Measurements from ENCODE around the gene KLK1.

Gene KLK1

GRCh38 chr19:50844296-50844935, 20.8 kb upstream of the KLK1 start:
- no peak for DNase-seq (ENCODE audit: low read depth)
- TF ChIP-seq CTCF (conservative IDR thresholded peaks at IDR 0.05; ENCODE audit: low read depth, low read length) = no peak
- no peak overlapping the region for H3K4me3 ChIP-seq (ENCODE audit: low read depth, low read length)

GRCh38 chr19:50843701-50844221, 20.2 kb upstream of the KLK1 start:
- DNase-seq (ENCODE audit: low read depth) = no peak
- no peak overlapping the region for H3K4me3 ChIP-seq (ENCODE audit: low read depth, low read length)
- TF ChIP-seq CTCF (conservative IDR thresholded peaks at IDR 0.05; ENCODE audit: low read depth, low read length) = no peak

- DNase-seq (ENCODE audit: low read depth) = no peak
- no peak overlapping the region for H3K4me3 ChIP-seq (ENCODE audit: low read depth, low read length)
- no peak for TF ChIP-seq CTCF (conservative IDR thresholded peaks at IDR 0.05; ENCODE audit: low read depth, low read length)
Observed at GRCh38 chr19:50843205-50843604, 19.6 kb upstream of the KLK1 start.

- no peak for TF ChIP-seq CTCF (conservative IDR thresholded peaks at IDR 0.05; ENCODE audit: low read depth, low read length)
- no peak overlapping the region for H3K4me3 ChIP-seq (ENCODE audit: low read depth, low read length)
- DNase-seq (ENCODE audit: low read depth) = no peak
Observed at GRCh38 chr19:50842130-50842529, 18.5 kb upstream of the KLK1 start.

GRCh38 chr19:50839712-50840655, 16.4 kb upstream of the KLK1 start:
- no peak for DNase-seq (ENCODE audit: low read depth)
- TF ChIP-seq CTCF (conservative IDR thresholded peaks at IDR 0.05; ENCODE audit: low read depth, low read length) = no peak
- H3K4me3 ChIP-seq (ENCODE audit: low read depth, low read length) = no peak overlapping the region

GRCh38 chr19:50838239-50838638, 14.7 kb upstream of the KLK1 start:
- H3K4me3 ChIP-seq (ENCODE audit: low read depth, low read length) = no peak overlapping the region
- peak; percentile 5 for DNase-seq (ENCODE audit: low read depth)
- peak; percentile 37 for TF ChIP-seq CTCF (conservative IDR thresholded peaks at IDR 0.05; ENCODE audit: low read depth, low read length)

Data from choroid plexus epithelial cell (primary cell).